NT2/D1 (cell line): ENCODE results near the gene POLR3A.

Experiments
- SUZ12 ChIP-seq: IDR thresholded peaks from 2 replicates; pipeline ENCODE4 v1.6.1; 2011; ENCODE audit not compliant: insufficient read length, insufficient read depth; ENCODE audit errors: extremely low read depth
- ZNF274 ChIP-seq: IDR thresholded peaks from 2 replicates; pipeline ENCODE4 v1.6.1; 2011; ENCODE audit warnings: mild to moderate bottlenecking, low read depth, low read length

DNA sequence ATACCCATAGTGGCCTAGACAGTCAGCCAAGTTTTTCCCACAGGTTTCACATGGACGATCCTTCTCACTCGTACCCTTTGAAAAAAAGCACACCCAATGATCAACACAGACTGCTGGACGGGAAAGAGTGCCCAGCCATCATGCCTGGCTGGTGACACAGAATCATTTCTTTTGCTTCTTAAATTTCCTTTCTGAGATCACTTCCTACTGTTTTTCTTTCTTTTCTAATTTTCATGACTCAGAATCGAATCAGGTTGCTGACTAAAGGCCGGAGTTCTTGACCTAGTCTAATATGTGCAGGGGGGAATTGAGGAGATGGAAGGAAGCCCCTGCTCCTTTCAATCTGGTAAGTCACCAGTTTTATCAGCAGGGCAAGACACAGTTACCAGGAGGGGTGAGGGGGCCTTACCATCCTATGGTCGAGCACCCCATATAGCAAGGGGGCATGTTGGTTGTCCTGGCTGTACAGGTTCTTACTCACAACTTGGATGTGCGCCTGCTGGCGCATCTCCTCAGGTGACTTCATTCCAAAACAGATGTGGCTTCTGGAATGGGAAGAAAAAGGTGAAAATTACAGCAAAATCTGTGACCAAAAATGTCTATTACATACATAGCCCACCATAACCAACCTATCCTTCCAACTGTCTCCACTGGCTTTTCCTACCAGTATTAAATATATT lies 3.5 kb downstream of the POLR3A start:
- no peak for TF ChIP-seq SUZ12
- no peak for TF ChIP-seq ZNF274
